ENCODE results near the gene TMEM132C.

DNA sequence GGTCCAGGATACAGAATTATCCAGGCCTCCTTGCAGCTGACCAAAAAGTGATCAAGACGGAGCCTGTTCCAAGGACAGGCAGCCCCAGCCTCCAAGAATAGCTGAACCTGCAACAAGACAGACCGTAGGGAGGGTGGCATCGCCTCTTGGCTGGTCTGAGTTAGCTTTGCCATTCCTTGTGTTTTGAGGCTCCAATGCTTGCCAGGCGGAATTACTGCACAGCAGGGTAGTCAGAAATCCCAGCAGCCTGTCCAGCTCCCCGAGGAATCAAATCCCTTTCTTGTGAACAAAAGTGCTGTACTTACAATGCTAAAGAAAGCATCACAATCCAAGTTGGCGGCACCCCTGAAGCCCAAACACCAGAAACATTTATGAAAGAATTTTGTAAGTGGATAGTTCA, 246.9 kb downstream of the TMEM132C start:
- TF ChIP-seq, protein P1, sequence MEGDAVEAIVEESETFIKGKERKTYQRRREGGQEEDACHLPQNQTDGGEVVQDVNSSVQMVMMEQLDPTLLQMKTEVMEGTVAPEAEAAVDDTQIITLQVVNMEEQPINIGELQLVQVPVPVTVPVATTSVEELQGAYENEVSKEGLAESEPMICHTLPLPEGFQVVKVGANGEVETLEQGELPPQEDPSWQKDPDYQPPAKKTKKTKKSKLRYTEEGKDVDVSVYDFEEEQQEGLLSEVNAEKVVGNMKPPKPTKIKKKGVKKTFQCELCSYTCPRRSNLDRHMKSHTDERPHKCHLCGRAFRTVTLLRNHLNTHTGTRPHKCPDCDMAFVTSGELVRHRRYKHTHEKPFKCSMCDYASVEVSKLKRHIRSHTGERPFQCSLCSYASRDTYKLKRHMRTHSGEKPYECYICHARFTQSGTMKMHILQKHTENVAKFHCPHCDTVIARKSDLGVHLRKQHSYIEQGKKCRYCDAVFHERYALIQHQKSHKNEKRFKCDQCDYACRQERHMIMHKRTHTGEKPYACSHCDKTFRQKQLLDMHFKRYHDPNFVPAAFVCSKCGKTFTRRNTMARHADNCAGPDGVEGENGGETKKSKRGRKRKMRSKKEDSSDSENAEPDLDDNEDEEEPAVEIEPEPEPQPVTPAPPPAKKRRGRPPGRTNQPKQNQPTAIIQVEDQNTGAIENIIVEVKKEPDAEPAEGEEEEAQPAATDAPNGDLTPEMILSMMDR (IDR thresholded peaks at IDR 0.05; ENCODE audit: insufficient read depth, low read length, poor library complexity, severe bottlenecking), result no peak
- no peak for TF ChIP-seq EZH2phosphoT487 (conservative IDR thresholded peaks at IDR 0.05; ENCODE audit: low read length)
